HEK293 (cell line): ENCODE data around the gene CTIF.

Source experiments
- CTCF ChIA-PET: fragments of 350-600 bp; formaldehyde crosslinking; extraction: SDS; loops from one replicate; lab custom pipeline; 2021; ENCODE audit warnings: antibody characterized with exemption; lab: Yijun Ruan, JAX
- POLR2A ChIA-PET: fragments of 300-600 bp; formaldehyde crosslinking; extraction: SDS; loops from one replicate; lab custom pipeline; 2020; ENCODE audit warnings: antibody characterized with exemption, inconsistent platforms; lab: Yijun Ruan, JAX
- H3K27ac ChIP-seq: fragments of 200-500 bp; sonication (Bioruptor generic); 2 replicates; pipeline ENCODE4 v1.5.1; 2014; ENCODE audit warnings: low read depth, low read length, control low read depth, inconsistent platforms; ENCODE audit errors: extremely low read depth
- H3K36me3 ChIP-seq, 2 experiments: fragments of 200-500 bp in 1 of 2; sonication (Bioruptor generic) in 1 of 2; 1 replicate in 1 of 2; 2 replicates in 1 of 2; pipeline ENCODE4 v1.5.1; 2014 to 2017; ENCODE audit warnings: inconsistent platforms in 2 of 2, low read length in 2 of 2; ENCODE audit not compliant: control insufficient read depth in 2 of 2, insufficient read depth in 1 of 2
- H3K4me1 ChIP-seq: fragments of 200-500 bp; sonication (Bioruptor generic); 2 replicates; pipeline ENCODE4 v1.5.1; 2014; ENCODE audit warnings: mild to moderate bottlenecking, low read length, inconsistent platforms; ENCODE audit not compliant: control insufficient read depth, insufficient read depth
- H3K4me3 ChIP-seq: 2 replicates; pipeline ENCODE4 v1.5.1; 2011; ENCODE audit warnings: low read depth, mild to moderate bottlenecking, control low read depth, low read length, moderate library complexity
- H3K9me3 ChIP-seq: fragments of 200-500 bp; sonication (Bioruptor generic); 2 replicates; pipeline ENCODE4 v1.5.1; 2014; ENCODE audit warnings: low read depth, low read length, inconsistent platforms; ENCODE audit not compliant: control insufficient read depth, insufficient read depth
- GLI2 ChIP-seq: fragments of 450-650 bp; formaldehyde crosslinking; IDR thresholded peaks from 2 replicates; pipeline ENCODE4; 2017; ENCODE audit warnings: missing biosample characterization, missing genetic modification characterization, low read depth, borderline replicate concordance
- HOXD13 ChIP-seq: sonication (generic); formaldehyde crosslinking; IDR thresholded peaks from 2 replicates; pipeline ENCODE4 v1.8.0; 2022; ENCODE audit warnings: missing genetic modification reagents, borderline replicate concordance
- KLF16 ChIP-seq: fragments of 450-650 bp; formaldehyde crosslinking; IDR thresholded peaks from 2 replicates; pipeline ENCODE4 v1.5.1; 2017; ENCODE audit warnings: missing biosample characterization, missing genetic modification characterization
- KLF8 ChIP-seq: fragments of 450-650 bp; formaldehyde crosslinking; IDR thresholded peaks from 2 replicates; pipeline ENCODE4 v1.5.1; 2016; ENCODE audit warnings: missing biosample characterization, missing genetic modification characterization
- SP2 ChIP-seq: fragments of 450-650 bp; formaldehyde crosslinking; IDR thresholded peaks from 2 replicates; pipeline ENCODE4 v1.5.1; 2016; ENCODE audit warnings: missing biosample characterization, missing genetic modification characterization
- TCF7L2 ChIP-seq: IDR thresholded peaks from 2 replicates; pipeline ENCODE4 v1.6.1; 2011; ENCODE audit warnings: low read depth, mild to moderate bottlenecking, inconsistent platforms, low read length, moderate library complexity, borderline replicate concordance
- TRIM28 ChIP-seq: IDR thresholded peaks from 2 replicates; pipeline ENCODE4 v1.6.1; 2011; ENCODE audit warnings: low read length, control low read depth, borderline replicate concordance
- WT1 ChIP-seq: fragments of 450-650 bp; formaldehyde crosslinking; IDR thresholded peaks from 2 replicates; pipeline ENCODE4 v1.5.1; 2016; ENCODE audit warnings: missing biosample characterization, missing genetic modification characterization
- ZNF19 ChIP-seq: fragments of 450-650 bp; formaldehyde crosslinking; IDR thresholded peaks from 2 replicates; pipeline ENCODE4; 2016; ENCODE audit warnings: missing biosample characterization, missing genetic modification characterization, low read depth
- ZNF202 ChIP-seq: fragments of 450-650 bp; formaldehyde crosslinking; IDR thresholded peaks from 2 replicates; pipeline ENCODE4 v1.5.1; 2016; ENCODE audit warnings: missing biosample characterization, missing genetic modification characterization, borderline replicate concordance
- ZNF214 ChIP-seq: fragments of 450-650 bp; formaldehyde crosslinking; IDR thresholded peaks from 2 replicates; pipeline ENCODE4 v1.5.1; 2017; ENCODE audit warnings: missing biosample characterization, mild to moderate bottlenecking, missing genetic modification characterization, borderline replicate concordance
- ZNF24 ChIP-seq: fragments of 450-650 bp; formaldehyde crosslinking; IDR thresholded peaks from 2 replicates; pipeline ENCODE4 v1.5.1; 2016; ENCODE audit warnings: missing biosample characterization, missing genetic modification characterization
- ZNF266 ChIP-seq: fragments of 450-650 bp; formaldehyde crosslinking; IDR thresholded peaks from 2 replicates; pipeline ENCODE4 v1.5.1; 2016; ENCODE audit warnings: missing biosample characterization, missing genetic modification characterization, low read depth
- ZNF274 ChIP-seq, 2 experiments: fragments of 200-500 bp in 1 of 2; fragments of 450-650 bp in 1 of 2; sonication (Bioruptor generic) in 1 of 2; formaldehyde crosslinking in 1 of 2; IDR thresholded peaks; 2 replicates each; pipeline versions ENCODE4 v1.5.1 to v1.6.1; 2014 to 2016; ENCODE audit warnings: borderline replicate concordance in 1 of 2, inconsistent platforms in 1 of 2, low read length in 1 of 2, missing biosample characterization in 1 of 2, missing genetic modification characterization in 1 of 2
- ZNF280C ChIP-seq: fragments of 450-650 bp; formaldehyde crosslinking; IDR thresholded peaks from 2 replicates; pipeline ENCODE4 v1.5.1; 2016; ENCODE audit warnings: missing biosample characterization, missing genetic modification characterization
- ZNF37A ChIP-seq: fragments of 450-650 bp; IDR thresholded peaks from 2 replicates; pipeline ENCODE4 v1.5.1; 2018; ENCODE audit warnings: missing biosample characterization, missing genetic modification characterization
- ZNF391 ChIP-seq: fragments of 450-650 bp; formaldehyde crosslinking; IDR thresholded peaks from 2 replicates; pipeline ENCODE4 v1.5.1; 2016; ENCODE audit warnings: low read depth, missing biosample characterization, missing genetic modification characterization, borderline replicate concordance
- ZNF398 ChIP-seq: fragments of 450-650 bp; formaldehyde crosslinking; IDR thresholded peaks from 2 replicates; pipeline ENCODE4 v1.5.1; 2017; ENCODE audit warnings: missing biosample characterization, missing genetic modification characterization
- ZNF416 ChIP-seq: fragments of 450-650 bp; formaldehyde crosslinking; IDR thresholded peaks from 2 replicates; pipeline ENCODE4 v1.5.1; 2016; ENCODE audit warnings: missing biosample characterization, missing genetic modification characterization
- ZNF449 ChIP-seq: fragments of 450-650 bp; formaldehyde crosslinking; IDR thresholded peaks from 2 replicates; pipeline ENCODE4 v1.5.1; 2017; ENCODE audit warnings: missing biosample characterization, mild to moderate bottlenecking, missing genetic modification characterization, moderate library complexity
- ZNF488 ChIP-seq: fragments of 450-650 bp; formaldehyde crosslinking; IDR thresholded peaks from 2 replicates; pipeline ENCODE4 v1.5.1; 2016; ENCODE audit warnings: missing biosample characterization, missing genetic modification characterization
- ZNF558 ChIP-seq: fragments of 450-650 bp; formaldehyde crosslinking; IDR thresholded peaks from 2 replicates; pipeline ENCODE4 v1.5.1; 2016; ENCODE audit warnings: missing biosample characterization, missing genetic modification characterization
- ZNF629 ChIP-seq: fragments of 450-650 bp; formaldehyde crosslinking; IDR thresholded peaks from 2 replicates; pipeline ENCODE4 v1.5.1; 2017; ENCODE audit warnings: missing biosample characterization, missing genetic modification characterization
- ZNF645 ChIP-seq: fragments of 450-650 bp; formaldehyde crosslinking; IDR thresholded peaks from 2 replicates; pipeline ENCODE4; 2016; ENCODE audit warnings: missing biosample characterization, missing genetic modification characterization
- ZNF777 ChIP-seq: fragments of 450-650 bp; formaldehyde crosslinking; IDR thresholded peaks from 2 replicates; pipeline ENCODE4 v1.5.1; 2017; ENCODE audit warnings: missing biosample characterization, missing genetic modification characterization, borderline replicate concordance
- ZNF792 ChIP-seq: fragments of 450-650 bp; formaldehyde crosslinking; IDR thresholded peaks from 2 replicates; pipeline ENCODE4 v1.5.1; 2016; ENCODE audit warnings: missing biosample characterization, missing genetic modification characterization
- ZXDB ChIP-seq: fragments of 450-650 bp; formaldehyde crosslinking; IDR thresholded peaks from 2 replicates; pipeline ENCODE4 v1.5.1; 2016; ENCODE audit warnings: missing biosample characterization, missing genetic modification characterization

Gene CTIF

GRCh38 chr18:48517048-48517447 lies 21.8 kb upstream of the CTIF start:
- Histone ChIP-seq H3K4me3 (no peak overlapping the region), H3K4me1 (no peaks in the 10 kb centered on the region), H3K27ac (no peak overlapping the region), H3K36me3 (no peaks in the 10 kb centered on the region), H3K9me3 (no peaks in the 10 kb centered on the region)
- CTCF ChIA-PET: interaction anchor here (0.6 kb wide), 1 partner anchor 1286 kb away, joined by 5 read pairs; no protein-coding TSS in a partner anchor
- no peak for TF ChIP-seq TCF7L2
- no peak for TF ChIP-seq ZNF645 (tag by site-specific recombination)
- TF ChIP-seq ZNF214: no peak
- no peak for TF ChIP-seq ZNF558 (tag by site-specific recombination)
- no peak for TF ChIP-seq ZNF792 (tag by site-specific recombination)
- no peak for TF ChIP-seq ZNF488 (tag by site-specific recombination)
- no peak for TF ChIP-seq ZNF398
- no peak for TF ChIP-seq HOXD13 (CRISPR knock-in tag)
- TF ChIP-seq ZNF777: no peak
- TF ChIP-seq GLI2: no peak
- TF ChIP-seq ZNF37A: no peak
- POLR2A ChIA-PET: no interaction called here

- no peak overlapping the region for H3K27ac ChIP-seq
- CTCF ChIA-PET: interaction anchor here (0.6 to 0.7 kb wide), 2 partner anchors 157 to 1063 kb away, joined by 3 to 4 read pairs; no protein-coding TSS in a partner anchor
- TF ChIP-seq ZXDB (tag by site-specific recombination) (no peak), TRIM28 (no peak), ZNF266 (tag by site-specific recombination) (no peak), ZNF449 (tag by site-specific recombination) (no peak), ZNF280C (tag by site-specific recombination) (no peak), ZNF416 (tag by site-specific recombination) (no peak), KLF16 (tag by site-specific recombination) (no peak), SP2 (tag by site-specific recombination) (no peak), WT1 (tag by site-specific recombination) (no peak), ZNF391 (tag by site-specific recombination) (no peak), ZNF202 (tag by site-specific recombination) (no peak), ZNF274 (IDR thresholded peaks at IDR 0.05; ENCODE audit: low read length) (no peak), ZNF274 (tag by site-specific recombination; IDR thresholded peaks at IDR 0.05; ENCODE audit: borderline replicate concordance) (no peak), TCF7L2 (no peak), ZNF629 (tag by site-specific recombination) (no peak), ZNF24 (tag by site-specific recombination) (no peak), ZNF645 (tag by site-specific recombination) (no peak), ZNF19 (tag by site-specific recombination) (no peak), KLF8 (tag by site-specific recombination) (no peak)
Observed at GRCh38 chr18:48519431-48520100, 19.3 kb upstream of the CTIF start.

More at GRCh38 chr18:48519431-48520100, 19.3 kb upstream of the CTIF start:
- POLR2A ChIA-PET: no interaction called here
- Histone ChIP-seq H3K4me1 (no peaks in the 10 kb centered on the region), H3K4me3 (no peak overlapping the region), H3K9me3 (no peaks in the 10 kb centered on the region), H3K36me3 (no peaks in the 10 kb centered on the region)
